Osteocyte (in vitro differentiated cells): Measurements from ENCODE around the gene ABL1. TPM values are rescaled to one million over a fixed set of nuclear protein-coding genes. Genes with fewer than 3 reads are reported as not detected.

Experiments used
- DNase-seq: peaks from one replicate; pipeline ENCODE4 v3.0.0; 2021; ENCODE audit warnings: mixed read lengths; ENCODE audit not compliant: unreplicated experiment; ENCODE audit errors: extremely low spot score
- H3K27ac Mint-ChIP-seq: one replicate; pipeline ENCODE4 v1.8.0; 2021; ENCODE audit warnings: mild to moderate bottlenecking, mixed read lengths; ENCODE audit not compliant: unreplicated experiment
- H3K27me3 Mint-ChIP-seq: one replicate; pipeline ENCODE4 v1.8.0; 2021; ENCODE audit warnings: mixed read lengths; ENCODE audit not compliant: unreplicated experiment
- H3K36me3 Mint-ChIP-seq: one replicate; pipeline ENCODE4 v1.8.0; 2021; ENCODE audit warnings: mixed read lengths; ENCODE audit not compliant: unreplicated experiment
- H3K4me1 Mint-ChIP-seq: one replicate; pipeline ENCODE4 v1.8.0; 2021; ENCODE audit warnings: mixed read lengths; ENCODE audit not compliant: unreplicated experiment
- H3K4me3 Mint-ChIP-seq: one replicate; pipeline ENCODE4 v1.8.0; 2021; ENCODE audit warnings: mild to moderate bottlenecking, moderate library complexity, mixed read lengths; ENCODE audit not compliant: unreplicated experiment
- H3K9me3 Mint-ChIP-seq: one replicate; pipeline ENCODE4 v1.8.0; 2021; ENCODE audit warnings: mixed read lengths; ENCODE audit not compliant: unreplicated experiment
- total RNA-seq: library from RNA; stranded (reverse); gene quantifications from 2 replicates; pipeline ENCODE4 v1.2.1, GENCODE V29; 2021
- TF ChIP-seq, protein P1 (sequence below): fragments of 200-600 bp; sonication (generic); IDR thresholded peaks from 2 replicates; pipeline ENCODE4 v1.5.0; 2021; ENCODE audit warnings: antibody characterized with exemption, mild to moderate bottlenecking, moderate library complexity

The ABL1 gene
- total RNA-seq, 1 donor from 2014 or later = 101 TPM

DNA sequence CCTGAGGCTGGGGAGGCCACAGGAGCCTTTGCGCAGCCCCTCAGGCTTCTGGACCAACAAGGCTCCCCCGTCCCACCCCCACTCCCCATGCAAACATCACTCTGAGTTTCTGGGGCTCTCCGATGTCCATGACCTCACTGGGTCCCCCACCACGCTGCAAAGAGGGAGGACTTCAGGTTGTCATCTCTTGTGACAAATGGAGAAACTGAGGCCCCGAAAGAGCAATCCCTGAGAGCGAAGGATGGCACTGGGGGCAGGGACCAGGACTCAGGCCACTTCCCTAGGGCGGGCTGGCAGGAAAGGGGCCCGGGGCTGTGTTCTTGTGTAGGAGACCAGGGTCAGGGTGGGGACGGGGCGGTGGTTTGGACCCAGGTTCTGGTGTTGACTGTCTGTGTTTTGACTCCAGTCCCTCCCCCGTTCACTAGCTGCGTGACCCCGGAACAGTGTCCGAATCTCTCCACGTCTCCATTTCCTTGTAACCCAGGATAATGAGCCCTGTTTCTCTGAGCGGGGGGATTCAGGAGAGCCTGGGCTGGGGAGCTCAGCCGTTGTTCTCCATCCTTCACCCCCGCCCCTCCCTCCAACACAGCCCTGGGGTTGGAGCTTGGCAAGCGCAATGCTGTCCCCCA is 90.1 kb downstream of the ABL1 start:
- Mint-ChIP-seq H3K36me3 (no peaks in the 10 kb centered on the region), H3K9me3 (no peaks in the 10 kb centered on the region)

DNA sequence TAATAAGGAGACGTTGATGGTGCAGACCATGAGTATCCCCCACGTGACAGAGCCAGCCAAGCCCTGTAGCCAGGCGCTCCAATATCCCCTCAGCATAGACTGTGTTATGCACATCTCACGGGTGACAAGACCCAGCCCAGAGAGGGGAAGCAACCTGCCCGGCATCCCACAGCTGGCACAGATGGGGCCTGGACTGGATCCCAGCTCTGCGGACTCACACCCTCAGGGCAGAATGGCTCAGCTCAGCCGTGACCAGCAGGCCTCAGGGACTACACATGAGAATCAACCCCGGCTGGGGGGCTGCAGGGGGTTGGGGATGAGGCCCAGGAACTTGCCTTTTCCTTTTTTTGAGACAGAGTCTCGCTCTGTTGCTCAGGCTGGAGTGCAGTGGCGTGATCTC is 92.3 kb downstream of the ABL1 start:
- no peak overlapping the region for H3K4me3 Mint-ChIP-seq
- H3K27ac Mint-ChIP-seq = no peak overlapping the region
- TF ChIP-seq, protein P1, sequence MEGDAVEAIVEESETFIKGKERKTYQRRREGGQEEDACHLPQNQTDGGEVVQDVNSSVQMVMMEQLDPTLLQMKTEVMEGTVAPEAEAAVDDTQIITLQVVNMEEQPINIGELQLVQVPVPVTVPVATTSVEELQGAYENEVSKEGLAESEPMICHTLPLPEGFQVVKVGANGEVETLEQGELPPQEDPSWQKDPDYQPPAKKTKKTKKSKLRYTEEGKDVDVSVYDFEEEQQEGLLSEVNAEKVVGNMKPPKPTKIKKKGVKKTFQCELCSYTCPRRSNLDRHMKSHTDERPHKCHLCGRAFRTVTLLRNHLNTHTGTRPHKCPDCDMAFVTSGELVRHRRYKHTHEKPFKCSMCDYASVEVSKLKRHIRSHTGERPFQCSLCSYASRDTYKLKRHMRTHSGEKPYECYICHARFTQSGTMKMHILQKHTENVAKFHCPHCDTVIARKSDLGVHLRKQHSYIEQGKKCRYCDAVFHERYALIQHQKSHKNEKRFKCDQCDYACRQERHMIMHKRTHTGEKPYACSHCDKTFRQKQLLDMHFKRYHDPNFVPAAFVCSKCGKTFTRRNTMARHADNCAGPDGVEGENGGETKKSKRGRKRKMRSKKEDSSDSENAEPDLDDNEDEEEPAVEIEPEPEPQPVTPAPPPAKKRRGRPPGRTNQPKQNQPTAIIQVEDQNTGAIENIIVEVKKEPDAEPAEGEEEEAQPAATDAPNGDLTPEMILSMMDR = no peak
- DNase-seq = no peak
- H3K27me3 Mint-ChIP-seq = peaks cover 8% of the 10 kb centered on the region
- H3K9me3 Mint-ChIP-seq = no peaks in the 10 kb centered on the region
- no peaks in the 10 kb centered on the region for H3K36me3 Mint-ChIP-seq
- H3K4me1 Mint-ChIP-seq = peaks cover 15% of the 10 kb centered on the region

More for the DNA sequence above, 90.1 kb downstream of the ABL1 start:
- no peak for DNase-seq
- no peak overlapping the region for H3K27ac Mint-ChIP-seq
- peaks cover 10% of the 10 kb centered on the region for H3K27me3 Mint-ChIP-seq
- no peak overlapping the region for H3K4me3 Mint-ChIP-seq
- peaks cover 15% of the 10 kb centered on the region for H3K4me1 Mint-ChIP-seq
- TF ChIP-seq, protein P1 = no peak

DNA sequence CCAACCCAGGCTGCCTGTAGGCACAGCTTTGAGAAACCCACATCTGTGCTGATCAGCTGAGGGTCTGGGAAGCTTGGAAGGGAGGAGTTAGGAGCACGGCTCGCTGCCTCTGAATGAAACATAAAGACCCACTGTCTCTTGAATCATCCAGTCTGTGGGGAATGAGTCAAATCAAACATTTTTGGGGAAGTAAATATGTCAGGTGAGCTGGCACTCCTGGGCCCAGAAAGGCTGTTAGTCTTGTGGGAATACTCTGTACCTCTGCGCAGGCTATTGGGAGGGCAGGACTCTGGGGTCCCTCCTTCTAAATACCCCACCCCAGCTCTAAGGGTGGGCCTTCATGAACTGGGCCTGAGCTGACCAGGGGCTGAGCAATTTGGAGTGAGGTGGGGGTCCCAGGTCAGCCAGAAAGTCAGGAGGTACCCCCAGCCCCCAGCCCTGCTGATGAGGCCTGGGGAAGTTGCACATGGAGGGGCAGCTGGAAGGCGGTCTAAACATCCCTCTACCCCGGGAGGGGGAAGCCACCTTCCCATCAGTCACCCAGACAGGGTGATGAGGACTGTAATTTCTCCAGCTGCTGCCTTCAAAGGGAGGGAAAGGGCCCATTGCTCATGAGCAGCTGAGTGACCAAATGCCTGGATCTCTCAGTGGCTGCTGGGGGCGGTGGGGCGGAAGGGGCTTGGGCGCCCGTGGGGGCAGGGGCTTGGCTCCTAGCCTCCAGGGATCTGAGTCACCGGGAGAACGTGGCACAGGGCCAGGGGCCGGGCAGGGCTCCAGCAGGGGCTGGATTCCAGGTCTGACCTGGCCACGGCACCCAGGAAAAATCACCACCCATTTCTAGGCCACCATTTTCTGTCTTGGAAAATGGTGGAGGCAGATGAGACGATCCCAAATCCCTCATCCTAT is 93.2 kb downstream of the ABL1 start:
- no peaks in the 10 kb centered on the region for H3K27me3 Mint-ChIP-seq
- peaks cover 17% of the 10 kb centered on the region for H3K4me1 Mint-ChIP-seq
- H3K9me3 Mint-ChIP-seq = no peaks in the 10 kb centered on the region
- no peak overlapping the region for H3K4me3 Mint-ChIP-seq
- TF ChIP-seq, protein P1 = no peak
- no peaks in the 10 kb centered on the region for H3K36me3 Mint-ChIP-seq
- DNase-seq = no peak
- H3K27ac Mint-ChIP-seq = no peak overlapping the region

DNA sequence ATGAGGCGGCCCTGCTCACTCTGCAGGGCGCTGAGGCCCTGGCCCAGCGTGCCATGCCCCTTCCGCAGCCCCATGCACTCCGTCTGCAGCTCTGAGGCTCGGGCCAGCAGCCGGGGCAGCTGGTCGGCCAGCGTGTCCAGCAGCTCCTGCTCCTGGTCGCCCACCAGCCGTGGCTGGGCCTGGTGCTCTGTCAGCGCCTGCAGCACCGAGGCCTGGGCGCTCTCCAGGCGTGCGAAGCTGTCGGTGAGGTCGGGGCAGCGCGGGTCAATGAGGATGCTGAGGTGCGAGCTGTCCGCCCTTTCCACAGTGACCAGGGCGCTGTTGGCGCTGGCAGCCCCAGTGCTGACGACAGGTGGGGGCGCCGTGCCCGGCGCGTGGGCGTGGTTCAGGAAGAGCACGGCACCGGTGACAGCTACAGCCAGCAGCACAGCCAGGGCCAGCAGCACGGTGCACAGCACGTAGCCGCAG is 94.6 kb downstream of the ABL1 start:
- Mint-ChIP-seq H3K9me3 (no peaks in the 10 kb centered on the region), H3K4me3 (no peak overlapping the region), H3K27me3 (no peaks in the 10 kb centered on the region), H3K27ac (no peak overlapping the region), H3K4me1 (peaks cover 17% of the 10 kb centered on the region), H3K36me3 (no peaks in the 10 kb centered on the region)
- TF ChIP-seq, protein P1 = no peak
- no peak for DNase-seq

DNA sequence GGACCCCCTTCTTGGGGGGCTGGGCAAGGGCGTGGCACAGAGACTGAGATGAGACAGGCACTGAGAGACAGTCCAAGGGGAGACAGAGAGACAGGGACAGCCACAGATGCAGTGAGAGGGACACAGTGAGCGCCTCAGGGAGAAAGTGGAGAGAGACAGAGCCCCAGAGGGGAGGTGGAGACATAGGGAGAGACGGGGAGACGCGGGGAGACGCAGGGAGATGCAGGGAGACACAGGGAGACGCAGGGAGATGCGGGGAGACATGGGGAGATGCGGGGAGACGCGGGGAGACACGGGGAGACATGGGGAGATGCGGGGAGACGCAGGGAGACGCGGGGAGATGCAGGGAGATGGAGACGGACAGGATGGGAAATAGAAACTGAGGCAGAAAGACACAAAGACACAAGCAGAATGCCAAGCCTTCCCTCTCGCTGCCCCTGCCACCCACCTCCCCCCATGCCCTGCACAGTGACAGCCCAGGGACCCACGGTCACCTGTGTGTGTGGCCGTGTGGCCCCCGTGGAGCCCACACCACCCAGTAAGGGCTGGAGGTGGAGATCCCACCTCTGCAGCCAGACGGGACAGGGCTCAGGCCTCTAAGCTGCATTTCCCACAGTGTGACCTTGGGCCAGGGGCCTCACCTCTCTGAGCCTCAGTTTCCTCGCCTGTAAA is 95.2 kb downstream of the ABL1 start:
- peaks cover 20% of the 10 kb centered on the region for H3K4me1 Mint-ChIP-seq
- H3K9me3 Mint-ChIP-seq = no peaks in the 10 kb centered on the region
- no peak for DNase-seq
- no peak overlapping the region for H3K4me3 Mint-ChIP-seq
- no peaks in the 10 kb centered on the region for H3K36me3 Mint-ChIP-seq
- no peak overlapping the region for H3K27ac Mint-ChIP-seq
- no peaks in the 10 kb centered on the region for H3K27me3 Mint-ChIP-seq
- TF ChIP-seq, protein P1 = no peak
